GM21528 (cell line): Measurements from ENCODE around the gene FRMPD4.

ENCODE experiments used
- ATAC-seq: cut with Tn5 transposase; IDR thresholded peaks from one replicate; pipeline ENCODE4 v1.9.1; 2021; ENCODE audit warnings: mild to moderate bottlenecking, moderate library complexity; ENCODE audit not compliant: unreplicated experiment, low FRiP score

The FRMPD4 gene

DNA sequence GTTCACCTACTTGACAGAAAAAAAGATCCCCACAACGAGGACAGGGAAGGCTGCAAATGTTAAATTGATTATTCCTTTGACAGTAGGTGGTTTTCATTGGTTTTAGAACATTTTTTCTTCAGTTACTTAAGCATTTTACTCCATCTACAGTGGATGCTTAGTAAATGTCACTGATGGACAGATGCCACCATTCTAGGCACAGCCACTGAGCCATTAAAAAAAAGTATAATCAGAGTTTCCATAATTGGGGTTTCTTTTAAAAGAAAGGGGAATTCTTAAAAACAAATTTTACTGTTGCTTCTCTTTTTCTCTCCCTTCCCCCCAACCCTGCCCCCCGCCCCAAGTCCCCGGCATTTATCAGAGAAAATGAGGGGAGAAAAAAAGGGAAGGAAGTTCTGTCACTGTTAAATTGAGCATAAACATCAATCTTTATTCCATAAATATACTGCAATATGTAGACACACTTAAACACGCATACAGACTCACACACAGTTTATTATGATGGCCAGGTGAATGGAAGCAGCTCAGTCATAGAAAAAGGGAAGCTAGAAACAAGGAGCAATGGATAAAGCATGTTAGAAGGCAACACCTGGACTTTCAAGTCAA lies 573.3 kb downstream of the FRMPD4 start:
- ATAC-seq, result no peak

DNA sequence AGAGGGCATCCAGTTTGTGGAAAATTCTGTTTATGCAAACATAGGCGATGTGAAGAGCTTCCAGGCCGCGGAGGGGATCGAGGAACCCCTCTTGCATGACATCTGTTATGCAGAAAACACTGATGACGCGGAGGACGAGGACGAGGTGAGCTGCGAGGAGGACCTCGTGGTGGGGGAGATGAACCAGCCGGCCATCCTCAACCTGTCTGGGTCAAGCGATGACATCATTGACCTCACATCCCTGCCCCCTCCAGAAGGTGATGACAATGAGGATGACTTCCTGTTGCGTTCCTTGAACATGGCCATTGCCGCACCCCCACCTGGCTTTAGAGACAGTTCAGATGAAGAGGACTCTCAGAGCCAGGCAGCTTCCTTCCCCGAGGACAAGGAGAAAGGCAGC lies 578.3 kb downstream of the FRMPD4 start:
- no peak for ATAC-seq

DNA sequence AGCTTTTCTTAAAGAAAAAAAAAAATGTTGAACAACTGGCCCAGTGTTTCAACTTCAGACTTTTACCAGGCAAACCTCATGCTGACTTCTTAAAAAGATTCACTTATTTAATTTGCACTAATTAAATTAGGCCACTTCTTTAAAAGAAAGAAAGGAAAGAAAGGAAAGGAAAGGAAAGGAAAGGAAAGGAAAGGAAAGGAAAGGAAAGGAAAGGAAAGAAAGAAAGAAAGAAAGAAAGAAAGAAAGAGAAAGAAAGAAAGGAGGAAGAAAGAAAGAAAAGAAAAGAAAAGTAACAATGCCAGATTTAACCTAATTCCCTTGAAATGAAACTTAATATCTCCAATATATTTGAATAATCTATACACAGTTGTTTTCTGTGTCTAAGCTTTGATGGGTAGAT lies 581.6 kb downstream of the FRMPD4 start:
- ATAC-seq, result no peak

DNA sequence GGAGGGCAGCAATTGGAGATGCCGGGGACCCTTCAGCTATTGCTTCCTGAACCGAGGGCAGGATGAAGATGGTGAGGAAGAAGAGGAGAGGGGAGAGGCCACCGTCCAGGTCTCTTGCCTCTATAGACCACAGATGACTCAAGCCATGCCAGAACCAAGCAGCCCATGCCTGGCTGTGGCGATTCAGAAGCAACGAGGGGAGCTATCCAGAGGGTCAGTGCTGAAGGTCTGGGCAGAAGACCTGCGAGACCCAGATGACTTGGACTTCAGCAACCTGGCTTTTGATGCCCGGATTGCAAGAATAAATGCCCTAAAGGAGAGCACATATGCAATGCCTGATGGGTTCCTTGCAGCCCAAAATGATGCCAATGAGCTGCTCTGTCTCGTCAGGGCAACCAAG lies 582.8 kb downstream of the FRMPD4 start:
- ATAC-seq, result no peak

DNA sequence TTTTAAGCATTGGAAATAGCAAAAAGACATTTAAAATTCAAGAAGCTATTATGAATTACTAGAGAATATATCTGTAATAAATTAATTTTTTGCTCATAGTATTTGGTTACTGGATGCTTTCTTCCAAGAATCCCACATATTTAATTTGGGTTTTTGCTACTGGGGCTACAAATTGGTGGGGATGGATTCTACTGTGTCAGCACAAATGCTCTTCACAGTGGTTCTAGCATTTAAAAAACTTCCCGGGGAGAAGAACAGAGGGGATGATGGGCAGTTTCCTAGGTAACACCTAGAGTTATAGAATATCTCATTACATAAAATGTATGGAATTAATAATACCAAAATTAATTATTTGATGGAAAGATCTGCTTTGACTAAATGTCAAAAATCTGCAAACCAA lies 584.0 kb downstream of the FRMPD4 start:
- no peak for ATAC-seq

DNA sequence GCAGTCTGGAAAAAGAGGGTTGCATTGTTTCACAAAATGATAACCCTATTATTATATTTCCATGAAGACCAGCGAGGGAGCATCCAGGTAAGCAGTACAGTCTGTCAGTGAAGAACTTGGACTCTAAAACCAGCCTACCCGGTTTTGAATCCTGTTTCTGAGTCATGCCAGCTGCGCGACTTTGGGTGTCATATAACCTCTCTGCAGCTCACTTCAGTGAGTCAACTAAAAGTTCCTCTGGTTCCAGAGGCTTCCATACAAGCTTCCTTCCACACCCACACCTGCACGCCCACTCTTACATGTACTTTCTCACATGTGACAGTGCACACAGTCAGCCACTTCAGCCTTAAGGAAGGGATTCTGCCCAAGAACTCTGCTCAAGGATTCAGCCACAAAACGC lies 603.1 kb downstream of the FRMPD4 start:
- ATAC-seq, result no peak

DNA sequence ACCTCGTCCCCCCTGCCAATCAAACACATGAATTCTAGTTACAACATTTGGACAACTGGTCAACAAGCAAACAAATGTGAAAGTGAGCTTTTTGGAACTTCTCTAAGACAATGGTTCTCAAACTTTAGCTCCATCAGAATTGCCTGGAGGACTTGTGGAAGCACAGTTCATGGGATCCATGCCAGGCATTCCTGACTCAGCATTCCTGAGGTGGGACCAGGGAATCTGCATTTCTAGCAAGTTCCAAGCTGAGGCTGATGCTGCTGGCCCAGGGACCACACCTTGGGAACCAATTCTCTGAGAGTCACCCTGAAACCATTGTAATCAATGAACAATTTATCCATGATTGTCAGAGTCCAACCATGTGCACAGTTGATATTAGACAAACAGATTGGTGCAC lies 609.2 kb downstream of the FRMPD4 start:
- ATAC-seq, result no peak

DNA sequence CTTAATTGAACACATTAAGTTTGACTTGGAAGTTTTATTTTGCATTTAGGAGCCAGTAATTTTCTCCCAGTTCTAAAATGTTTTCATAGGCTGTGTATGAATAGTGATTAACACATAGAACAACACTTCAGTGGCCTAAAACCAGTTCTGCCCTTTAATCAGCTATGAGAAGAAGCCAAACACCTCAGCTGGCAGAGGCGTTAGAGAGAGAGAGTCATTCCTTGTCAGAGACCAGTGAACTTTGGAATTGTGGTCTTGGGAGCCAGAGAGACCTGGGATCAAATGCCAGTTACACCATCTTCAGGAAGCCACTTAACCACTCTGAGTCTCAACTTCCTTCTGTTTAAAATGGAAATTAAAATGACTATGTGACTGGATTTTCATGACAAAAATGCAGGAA lies 613.6 kb downstream of the FRMPD4 start:
- ATAC-seq, result no peak

DNA sequence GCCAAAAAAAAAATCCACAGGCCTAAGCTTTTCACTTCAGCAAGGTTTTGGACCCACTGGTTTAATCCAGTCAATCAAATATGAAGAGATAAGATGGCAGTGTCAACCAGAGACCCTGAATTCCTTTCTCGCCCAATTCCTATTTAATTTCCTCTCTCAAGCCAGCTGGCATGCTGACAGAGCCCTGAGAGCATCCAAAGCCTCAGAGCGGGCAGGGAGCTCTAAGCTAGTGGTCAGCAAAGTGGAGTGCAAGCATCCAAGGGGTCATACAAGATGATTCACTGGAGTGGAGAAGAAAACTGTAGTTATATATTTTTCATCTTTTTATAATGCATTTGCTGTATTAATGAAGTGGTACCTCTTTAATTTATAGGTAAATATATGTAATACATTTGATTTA lies 615.1 kb downstream of the FRMPD4 start:
- no peak for ATAC-seq

DNA sequence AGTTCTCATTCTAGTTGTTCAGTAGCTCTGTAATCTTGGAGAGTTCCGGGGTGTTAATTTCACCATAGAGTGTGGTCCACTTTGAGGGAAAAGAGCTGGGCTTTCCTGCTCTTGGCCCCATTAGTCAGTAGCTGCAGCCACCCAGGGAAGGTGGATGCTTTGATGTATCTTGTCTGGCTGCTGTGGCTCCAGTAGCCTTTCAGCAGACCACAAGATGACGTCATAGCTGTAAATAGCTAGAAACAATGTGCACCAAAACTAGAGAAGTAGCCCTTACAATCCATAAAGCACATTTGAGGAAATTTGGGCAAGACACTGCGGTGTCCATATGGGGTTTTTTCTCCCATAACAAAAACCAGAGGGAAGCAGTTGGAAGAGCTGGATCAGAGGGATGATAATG lies 620.0 kb downstream of the FRMPD4 start:
- ATAC-seq, result no peak

DNA sequence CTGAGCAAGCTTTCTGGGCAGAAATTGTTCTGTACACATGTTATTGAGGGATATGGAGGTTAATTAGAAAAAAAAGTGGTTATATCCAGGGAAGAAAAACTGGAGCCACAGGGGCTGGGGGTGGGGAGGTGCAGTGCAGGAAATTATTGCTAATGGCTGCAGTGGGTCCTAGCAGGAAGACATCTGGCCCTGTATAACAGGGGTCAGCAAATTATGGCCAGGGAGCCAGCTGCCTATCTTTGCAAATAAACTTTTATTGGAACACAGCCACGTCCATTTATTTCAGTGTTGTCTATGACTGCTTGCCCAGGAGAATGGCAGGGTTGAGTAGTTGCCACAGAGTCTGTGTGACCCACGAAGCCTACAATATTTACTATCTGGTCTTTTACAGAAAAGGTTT lies 629.6 kb downstream of the FRMPD4 start:
- ATAC-seq, result no peak

DNA sequence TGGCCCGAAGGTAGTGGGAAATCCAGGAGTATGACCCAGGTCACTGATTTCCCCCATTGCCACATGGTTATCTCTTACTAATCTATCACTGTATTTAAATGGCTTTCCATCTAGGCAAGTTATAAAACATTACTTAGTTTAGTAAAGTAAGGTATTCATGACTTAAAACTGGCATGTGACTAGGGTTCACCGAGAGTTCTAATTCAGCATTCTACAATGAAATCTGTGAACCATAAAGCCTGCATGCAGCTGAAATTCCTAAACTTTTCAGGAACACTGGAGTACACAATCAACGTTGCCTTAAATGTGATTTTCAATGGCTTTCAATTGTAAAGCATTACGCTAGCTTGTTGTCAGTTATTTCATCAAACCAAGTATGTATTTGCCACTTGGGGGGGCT lies 630.2 kb downstream of the FRMPD4 start:
- ATAC-seq, result no peak

DNA sequence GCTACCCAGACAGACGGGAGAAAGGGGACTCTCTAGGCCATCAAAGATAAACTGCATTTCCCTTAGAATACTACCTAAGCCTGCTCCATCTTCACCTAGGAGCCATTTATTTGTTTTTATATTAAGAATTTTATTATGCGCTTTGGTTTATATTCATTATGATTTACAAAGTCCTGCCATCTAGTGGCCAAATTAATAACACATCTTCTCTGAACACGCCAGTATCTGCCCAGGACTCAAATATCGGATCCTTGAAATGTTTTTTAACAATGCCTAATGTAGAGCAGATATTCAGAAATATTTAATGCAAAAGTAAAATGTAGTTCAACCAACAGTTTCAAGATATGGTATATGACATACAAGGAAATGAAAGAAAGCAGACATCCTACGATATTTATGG lies 632.2 kb downstream of the FRMPD4 start:
- no peak for ATAC-seq

DNA sequence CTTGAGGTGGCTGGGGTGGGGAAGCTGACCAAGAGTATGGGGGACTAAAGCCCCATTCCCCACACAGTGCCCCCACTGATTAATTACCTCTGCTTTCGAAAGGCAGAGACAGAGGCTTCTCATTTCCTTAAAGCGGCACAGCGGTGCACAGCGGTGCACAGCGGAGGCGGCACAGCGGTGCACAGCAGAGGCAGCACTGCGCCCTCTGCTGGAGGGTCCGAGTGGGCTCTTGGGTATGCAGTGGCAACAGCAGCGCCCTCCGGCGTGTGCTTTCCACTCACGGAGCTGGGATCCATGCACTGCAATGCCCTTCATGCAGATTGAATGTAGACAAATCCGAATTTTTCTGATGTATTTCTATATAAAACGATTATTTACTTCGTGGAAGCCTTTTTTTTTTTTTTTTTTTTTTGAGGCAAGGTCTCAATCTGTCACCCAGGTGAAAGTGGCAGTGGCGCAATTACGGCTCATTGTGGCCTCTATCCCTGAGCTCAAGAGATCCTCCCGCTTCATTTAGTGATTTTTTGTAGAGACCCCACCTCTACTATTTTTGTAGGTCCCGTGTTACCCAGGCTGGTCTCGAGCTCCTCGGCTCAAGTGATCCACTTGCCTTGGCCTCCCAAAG lies 633.3 kb downstream of the FRMPD4 start:
- ATAC-seq, result peak; percentile 99
